IPS-NIHi7 (cell line): ENCODE data around the gene HSH2D.
"Not testable (repeated sequence)": the region's sequence is repeated elsewhere in the genome, so short reads cannot be mapped to it uniquely, and the experiment has no call there.

ENCODE experiments used
- DNase-seq: peaks from one replicate; pipeline ENCODE4 v3.0.0; 2012; ENCODE audit warnings: mixed read lengths; ENCODE audit errors: extremely low spot score

Gene HSH2D

DNA sequence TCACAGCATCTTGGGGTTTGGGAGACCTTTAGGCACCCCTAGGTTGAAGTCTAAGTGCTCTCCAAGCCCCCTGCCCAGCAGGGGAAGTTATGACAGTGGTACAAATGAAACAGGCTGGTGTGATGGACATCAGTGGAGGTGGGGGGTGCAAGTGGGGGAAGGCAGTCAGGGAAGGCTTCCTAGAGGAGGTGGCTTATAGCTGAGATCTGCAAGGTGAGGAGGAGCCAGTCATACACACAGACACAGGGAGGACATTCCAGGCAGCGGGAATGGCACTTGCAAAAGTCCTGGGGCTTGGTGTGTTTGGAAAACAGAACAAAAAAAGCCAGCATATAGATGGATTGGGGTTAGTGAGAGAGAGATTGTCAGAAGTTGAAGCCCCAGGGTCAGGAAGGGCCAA, 11.6 kb downstream of the HSH2D start:
- DNase-seq: no peak

DNA sequence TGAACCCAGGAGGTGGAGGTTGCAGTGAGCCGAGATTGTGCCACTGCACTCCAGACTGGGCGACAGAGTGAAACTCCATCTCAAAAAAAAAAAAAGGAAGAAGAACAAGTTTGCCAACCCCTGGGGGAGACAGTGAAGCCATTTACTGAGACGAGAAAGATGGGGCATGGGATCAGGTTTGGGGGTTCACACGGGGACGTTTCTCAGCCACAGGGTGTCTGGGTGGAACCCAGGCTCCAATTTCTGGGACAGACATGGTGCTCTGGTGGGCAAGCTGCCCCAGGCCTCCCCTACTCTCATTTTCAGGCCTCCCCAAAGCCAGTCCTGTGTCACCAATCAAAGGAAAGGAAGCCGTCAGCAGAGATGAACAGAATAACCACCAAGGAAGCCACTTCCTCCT, 13.4 kb downstream of the HSH2D start:
- DNase-seq: no peak

DNA sequence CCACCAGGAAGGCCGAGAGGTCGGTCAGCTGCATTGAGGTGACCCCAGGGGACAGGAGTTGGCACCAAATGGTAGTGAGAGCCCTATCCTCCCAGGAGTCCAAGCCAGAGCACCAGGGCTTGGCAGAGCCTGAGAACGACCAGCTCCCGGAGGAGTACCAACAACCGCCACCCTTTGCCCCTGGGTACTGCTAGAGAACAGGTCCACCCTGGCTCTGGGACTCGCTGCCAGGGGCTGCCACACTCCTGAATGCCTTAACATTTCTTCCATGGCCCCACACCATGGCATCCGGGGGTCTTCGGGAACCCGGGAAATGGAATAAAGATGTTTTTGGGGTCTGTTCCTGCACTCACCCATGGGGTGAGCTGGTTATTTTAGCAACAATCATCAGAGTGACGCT, 14.1 kb downstream of the HSH2D start:
- DNase-seq: no peak

DNA sequence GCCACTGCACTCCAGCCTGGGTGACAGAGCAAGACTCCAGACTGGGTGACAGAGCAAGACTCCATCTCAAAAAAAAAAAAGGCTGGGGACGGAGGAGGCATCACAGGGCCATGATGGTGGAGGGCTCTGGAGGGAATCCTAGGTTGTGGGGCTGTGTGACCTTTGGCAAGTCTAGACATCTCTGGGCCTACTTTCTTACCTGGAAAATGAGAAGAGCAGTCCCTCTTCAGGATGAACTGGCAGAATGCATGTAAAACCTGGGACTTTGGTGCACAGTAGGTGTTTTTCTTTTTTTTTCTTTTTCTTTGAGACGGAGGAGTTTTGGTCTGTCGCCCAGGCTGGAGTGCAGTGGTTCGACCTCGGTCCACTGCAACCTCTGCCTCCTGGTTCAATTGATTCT, 16.2 kb downstream of the HSH2D start:
- DNase-seq: no peak

GRCh38 chr19:16160445-16160942, 17.0 kb downstream of the HSH2D start:
- no peak for DNase-seq

DNA sequence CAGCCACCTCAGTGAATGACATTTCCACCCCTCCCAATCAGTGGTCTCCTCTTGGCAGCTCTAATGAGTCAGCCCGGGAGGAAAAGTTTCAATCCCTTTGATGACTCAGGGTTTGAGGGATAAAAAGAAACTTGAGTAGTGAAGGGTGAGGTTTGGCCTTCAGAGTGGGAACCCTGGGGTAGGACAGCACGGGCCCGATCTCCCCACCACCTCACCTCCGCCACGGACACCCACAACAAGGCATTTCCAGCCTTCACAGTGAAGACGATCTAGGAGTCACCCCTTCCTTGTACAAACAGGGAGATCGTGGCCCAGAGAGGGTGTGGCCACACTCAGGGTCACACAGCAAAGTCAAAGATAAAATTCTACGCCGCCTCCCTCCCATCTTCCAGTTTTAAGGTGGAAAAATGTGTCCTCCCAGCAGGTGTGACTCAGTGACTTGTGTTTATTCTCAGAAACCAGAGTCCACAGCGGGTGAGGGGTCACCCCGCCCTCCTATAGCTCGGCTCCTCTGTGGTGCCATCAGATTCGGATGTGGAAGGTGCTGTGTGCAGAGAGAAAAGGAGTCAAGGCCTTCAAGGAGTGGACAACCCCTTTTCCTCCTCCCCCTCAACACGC, 17.6 kb downstream of the HSH2D start:
- no peak for DNase-seq

GRCh38 chr19:16161840-16162239, 18.4 kb downstream of the HSH2D start:
- DNase-seq: no peak

- DNase-seq: no peak
These were observed 20.9 kb downstream of the HSH2D start for GRCh38 chr19:16164222-16164890.

DNA sequence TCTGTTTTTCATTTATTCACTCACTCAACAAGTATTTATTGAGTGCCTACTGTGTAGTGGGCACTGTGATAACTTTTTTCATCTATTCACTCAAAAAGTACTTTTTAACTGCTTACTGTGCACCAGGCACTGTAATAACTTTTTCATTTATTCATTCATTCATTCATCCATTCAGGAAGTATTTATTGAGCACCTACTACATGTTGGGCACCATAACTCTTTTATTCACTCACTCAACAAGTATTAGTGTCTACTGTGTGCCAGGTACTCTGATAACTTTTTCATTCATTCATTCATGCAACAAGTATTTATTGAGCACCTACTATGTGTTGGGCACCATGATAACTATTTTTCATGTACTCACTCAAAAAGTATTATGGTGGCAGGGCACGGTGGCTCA, 22.9 kb downstream of the HSH2D start:
- no peak for DNase-seq

GRCh38 chr19:16167055-16167454, 23.6 kb downstream of the HSH2D start:
- DNase-seq: no peak

DNA sequence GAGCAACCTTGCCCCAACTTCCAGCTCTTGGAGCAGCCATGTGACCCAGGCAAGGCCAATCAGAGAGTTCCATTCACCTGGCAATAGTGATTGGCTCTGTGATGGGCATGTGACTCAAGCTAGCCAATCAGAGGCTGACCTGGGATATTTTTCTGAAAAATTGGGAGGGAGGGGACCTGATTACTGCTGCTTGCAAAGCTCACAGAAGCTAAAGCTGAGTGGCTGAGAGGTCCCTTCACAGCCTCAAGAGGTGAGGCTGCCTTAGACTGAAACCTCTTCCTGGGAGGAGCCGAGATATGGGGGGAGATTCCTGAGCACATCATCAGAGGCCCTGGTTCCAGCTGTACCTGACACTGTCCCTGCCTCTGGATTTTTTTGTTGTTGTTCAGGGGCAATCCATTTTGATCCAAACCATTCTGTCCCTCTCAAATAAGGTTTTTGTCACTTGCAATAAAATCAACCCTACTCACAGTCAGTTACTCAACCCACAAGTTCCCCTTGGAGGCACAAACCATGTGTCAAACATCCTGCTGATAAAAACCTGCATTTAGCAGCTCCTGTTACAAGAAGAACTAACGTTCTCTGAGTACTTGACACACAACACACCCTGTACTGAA, 25.1 kb downstream of the HSH2D start:
- DNase-seq: no peak

DNA sequence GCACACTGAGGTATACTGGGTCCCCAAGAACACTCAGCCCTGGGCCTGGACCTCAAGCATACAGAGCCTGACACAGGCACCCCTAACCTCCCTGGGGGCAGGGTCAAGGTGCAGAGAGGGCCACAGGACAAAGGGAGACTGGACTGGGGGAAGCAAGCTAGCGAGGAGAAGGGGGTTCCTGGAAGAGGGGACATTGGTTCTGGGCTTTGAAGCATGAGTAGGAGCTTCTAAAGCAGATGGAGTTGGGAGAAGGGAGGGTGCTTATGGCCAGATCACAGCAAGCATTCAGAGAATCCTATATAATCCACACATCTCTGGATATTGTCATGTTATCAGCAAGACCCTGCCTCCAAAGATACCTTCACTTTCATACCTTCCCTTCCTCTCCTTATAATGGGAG, 26.6 kb downstream of the HSH2D start:
- no peak for DNase-seq

- DNase-seq: no peak
These were observed 32.5 kb downstream of the HSH2D start for GRCh38 chr19:16175954-16176353.

DNA sequence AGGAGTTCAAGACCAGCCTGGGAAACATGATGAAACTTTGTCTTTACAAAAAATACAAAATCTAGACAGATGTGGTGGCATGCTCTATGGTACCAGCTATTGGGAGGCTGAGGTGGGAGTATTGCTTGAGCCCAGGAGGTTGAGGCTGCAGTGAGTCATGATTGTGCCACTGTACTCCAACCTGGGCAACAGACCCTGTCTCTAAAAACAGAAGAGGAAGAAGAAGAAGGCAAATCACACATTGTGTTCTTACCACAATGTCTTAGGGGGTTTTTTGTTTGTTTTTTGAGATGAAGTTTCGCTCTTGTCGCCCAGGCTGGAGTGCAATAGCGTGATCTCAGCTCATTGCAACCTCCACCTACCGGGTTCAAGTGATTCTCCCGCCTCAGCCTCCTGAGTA, 35.4 kb downstream of the HSH2D start:
- not testable (repeated sequence) for DNase-seq

- peak; percentile 50 for DNase-seq
These were observed 37.1 kb downstream of the HSH2D start for GRCh38 chr19:16180611-16181010.

DNA sequence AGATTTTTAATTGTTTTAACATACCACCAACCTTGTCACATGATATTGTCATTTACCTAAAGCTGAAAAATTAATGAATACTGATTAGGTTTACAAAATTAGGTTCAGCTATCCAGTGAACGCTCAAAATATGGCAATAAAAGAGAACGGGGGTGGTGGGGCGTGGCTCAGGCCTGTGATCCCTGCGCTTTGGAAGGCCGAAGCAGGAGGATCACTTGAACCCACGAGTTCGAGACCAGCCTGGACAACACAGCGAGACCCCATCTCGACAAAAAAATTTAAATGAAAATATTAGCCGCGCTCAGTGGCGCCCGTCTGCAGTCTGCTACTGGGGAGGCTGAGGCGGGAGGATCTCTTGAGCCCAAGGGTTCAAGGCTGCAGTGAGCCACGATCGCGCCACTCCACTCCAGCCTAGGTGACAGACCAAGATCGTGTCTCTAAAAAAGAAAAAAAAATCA, 41.2 kb downstream of the HSH2D start:
- no peak for DNase-seq

- peak; percentile 100 for DNase-seq
These were observed 41.8 kb downstream of the HSH2D start, which contains the start of gene FAM32A for GRCh38 chr19:16185123-16185767. Gene FAM32A, plus strand, starts transcription at chr19:16185410. Its CDS starts 33 bp downstream, at chr19:16185443.

DNA sequence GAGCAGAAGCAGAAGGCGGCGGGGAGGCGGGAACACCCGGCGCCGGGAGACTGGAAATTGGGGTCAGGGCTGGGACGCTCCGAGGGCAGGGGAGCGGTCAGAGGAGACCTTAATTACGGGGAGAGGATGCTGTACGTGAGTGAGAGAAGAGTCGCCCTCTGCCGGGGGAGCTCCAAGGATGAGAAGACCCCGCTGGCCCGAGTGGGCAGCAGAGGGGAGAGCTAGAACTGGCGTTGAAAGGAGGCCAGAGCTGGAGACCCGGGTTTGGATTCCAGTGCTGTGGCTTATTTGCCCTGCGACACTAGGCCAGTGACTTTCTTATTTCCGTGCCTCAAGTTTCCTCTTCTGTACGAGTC, 42.3 kb downstream of the HSH2D start:
- DNase-seq: peak; percentile 66

DNA sequence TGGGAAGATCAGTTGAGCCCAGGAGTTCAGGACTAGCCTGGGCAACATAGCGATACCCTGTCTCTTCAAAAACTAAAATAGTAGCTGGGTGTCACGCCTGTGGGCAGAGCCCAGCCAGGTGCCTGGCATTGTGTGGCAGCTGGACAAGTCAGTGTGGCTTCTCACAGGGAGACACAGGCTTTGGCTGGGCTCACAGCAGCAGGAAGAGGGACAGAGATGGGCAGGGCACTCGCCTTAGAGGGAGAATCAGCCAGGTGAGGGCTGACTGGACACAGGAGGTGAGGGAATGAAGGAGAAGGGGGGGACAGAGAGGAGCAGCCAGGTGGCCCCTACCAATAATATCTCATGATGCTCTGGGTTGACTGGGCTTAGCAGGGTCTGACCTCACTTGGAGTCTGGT, 45.0 kb downstream of the HSH2D start:
- DNase-seq: no peak

DNA sequence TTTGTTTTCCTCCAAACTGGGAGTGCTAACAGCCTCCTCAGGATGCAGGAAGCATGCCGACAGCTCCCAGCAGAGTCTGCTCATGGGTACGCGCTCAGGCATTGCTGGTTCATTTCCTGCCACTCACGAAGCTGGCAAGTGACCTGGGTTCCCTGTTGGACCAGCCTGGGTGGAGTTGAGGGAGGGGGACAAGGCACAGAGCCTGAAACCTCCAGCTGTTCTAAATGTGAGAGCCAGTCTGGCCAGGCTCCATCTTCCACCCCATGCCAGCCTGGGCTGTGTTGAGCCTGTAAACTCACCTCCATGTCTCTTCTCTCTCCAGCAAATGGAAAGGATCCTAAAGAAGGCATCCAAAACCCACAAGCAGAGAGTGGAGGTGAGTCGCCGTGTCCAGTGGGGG, 46.7 kb downstream of the HSH2D start:
- no peak for DNase-seq

DNA sequence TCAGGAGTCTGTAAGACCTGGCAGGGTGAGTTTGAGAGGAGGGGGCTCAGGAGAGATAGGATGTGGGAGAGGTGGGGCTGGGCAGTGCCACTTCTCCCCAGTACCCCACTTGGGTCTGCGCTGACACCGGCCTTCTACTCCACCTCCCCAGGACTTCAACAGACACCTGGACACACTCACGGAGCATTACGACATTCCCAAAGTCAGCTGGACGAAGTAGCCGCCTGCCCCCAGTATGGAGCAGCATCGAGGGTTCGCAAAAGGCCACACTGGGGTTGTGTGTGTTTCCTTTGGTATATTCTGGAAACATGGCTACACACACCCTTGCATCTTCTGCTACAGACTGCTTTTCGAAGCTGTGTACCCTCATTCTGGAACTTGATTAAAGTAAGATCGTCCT, 47.3 kb downstream of the HSH2D start:
- DNase-seq: no peak

- no peak for DNase-seq
These were observed 47.9 kb downstream of the HSH2D start for GRCh38 chr19:16191216-16191908.
